Measurements from ENCODE around the gene DCAF4.
"Not testable (repeated sequence)": the region's sequence is repeated elsewhere in the genome, so short reads cannot be mapped to it uniquely, and the experiment has no call there.

The DCAF4 gene

DNA sequence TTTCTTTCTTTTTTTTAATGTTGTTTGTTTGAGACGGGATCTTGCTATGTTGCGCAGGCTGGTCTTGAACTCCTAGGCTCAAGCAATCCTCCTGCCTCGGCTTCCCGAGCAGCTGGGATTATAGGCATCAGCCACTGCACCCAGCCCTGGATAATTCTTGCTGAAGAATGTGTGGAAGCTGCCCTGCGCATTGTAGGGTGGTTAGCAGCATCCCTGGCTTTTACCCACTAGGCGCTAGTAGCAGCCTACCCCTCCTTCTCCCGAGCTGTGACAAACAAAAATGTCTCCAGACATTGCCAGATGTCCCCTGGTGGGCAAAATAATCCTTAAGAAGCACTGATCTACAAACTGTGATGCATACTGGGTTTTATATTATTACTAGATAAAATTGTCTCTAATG, 6.6 kb downstream of the DCAF4 start:
- no peak for DNase-seq (ENCODE audit: low read depth)

DNA sequence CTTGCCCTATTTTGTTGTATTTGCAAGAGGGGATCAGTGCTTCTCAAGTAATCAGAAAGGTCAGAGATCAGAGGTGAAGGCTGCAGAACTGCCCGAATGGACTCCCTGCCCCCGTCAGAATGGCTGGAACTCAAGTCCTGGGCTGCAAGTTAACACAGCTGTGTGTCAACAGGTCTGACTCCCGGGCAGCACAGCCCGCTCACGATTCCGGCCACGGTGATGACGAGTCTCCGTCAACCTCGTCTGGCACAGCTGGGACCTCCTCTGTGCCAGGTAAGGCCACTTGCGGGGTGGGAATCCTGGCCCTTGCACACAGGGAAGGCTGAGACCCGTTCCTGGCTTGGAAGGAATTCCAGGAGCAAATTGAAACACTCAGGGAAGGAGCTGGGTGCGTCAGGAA, 13.4 kb downstream of the DCAF4 start:
- DNase-seq (ENCODE audit: low read depth), result no peak

DNA sequence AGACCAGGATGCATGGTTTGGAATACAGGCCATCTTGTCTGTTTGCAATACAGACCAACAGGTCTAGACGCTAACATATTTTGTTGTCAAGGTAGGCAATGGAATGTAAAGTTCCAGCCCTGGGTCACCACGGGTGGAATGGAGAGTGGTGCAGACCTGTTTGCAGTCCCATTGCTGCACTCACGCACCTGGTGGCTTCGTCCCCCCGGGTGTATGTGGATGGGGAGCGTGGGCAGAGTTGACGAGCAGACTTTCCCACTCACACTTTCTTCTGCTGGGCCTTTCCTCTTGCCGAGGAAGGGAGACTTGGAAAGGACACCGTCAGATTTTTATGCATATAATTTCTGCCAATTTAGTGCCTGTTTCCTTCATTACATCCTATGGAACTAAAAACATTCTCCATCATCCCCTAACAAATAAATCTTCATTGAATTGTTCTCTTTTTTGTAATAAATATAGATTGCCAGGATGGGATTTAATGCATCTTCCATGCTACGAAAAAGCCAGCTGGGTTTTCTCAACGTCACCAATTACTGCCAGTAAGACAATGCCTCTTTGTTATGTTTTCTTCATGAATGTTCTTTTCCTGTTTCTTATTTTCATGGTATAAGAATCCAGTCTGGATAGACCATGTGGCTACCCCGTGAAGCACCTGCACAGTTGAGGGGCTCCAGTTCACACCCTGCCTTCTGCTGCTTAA, 15.2 kb downstream of the DCAF4 start:
- no peak for DNase-seq (ENCODE audit: low read depth)

DNA sequence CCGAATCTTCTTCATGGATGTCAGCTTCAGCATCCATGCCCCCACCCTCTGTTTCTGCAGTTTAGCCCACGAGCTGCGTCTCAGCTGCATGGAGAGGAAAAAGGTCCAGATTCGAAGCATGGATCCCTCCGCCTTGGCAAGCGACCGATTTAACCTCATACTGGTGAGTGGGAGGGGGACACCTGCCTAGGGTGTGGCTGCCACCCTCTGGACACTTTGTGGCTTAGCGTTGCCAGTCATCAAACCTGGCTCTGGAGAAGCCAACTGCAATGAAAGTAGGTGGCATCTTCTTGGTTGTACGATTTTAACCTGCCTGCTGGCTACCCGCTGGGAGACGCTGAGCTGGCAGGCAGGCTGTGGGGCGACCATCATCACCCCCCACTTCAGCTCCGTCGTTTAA, 16.7 kb downstream of the DCAF4 start:
- DNase-seq (ENCODE audit: low read depth), result no peak

DNA sequence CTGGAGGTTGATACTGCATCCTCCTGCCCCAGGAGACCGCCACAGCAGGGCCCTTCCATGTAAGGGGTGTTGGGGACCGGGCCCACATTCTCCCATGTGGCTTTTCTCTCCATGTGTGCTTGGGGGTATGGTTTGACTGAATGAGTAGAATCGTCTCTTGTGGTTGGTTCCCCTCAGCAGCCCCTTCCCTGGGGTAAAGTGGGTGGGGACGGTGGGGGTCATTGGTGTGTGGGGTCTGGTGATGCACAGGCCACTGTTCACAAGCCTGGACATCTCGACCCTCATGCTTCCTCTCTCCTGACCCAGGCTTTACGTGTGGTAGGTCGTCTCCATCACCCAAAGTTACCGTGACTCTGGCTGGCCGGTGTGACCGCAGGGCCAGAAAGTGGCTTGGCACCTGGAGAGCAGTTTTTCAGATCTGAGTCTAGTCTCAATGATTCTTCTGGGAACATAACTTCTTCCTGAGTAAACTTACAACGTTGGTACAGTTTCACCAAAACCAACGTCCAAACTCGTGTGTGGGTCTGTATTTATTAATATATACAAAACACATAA, 17.7 kb downstream of the DCAF4 start:
- no peak for DNase-seq (ENCODE audit: low read depth)

DNA sequence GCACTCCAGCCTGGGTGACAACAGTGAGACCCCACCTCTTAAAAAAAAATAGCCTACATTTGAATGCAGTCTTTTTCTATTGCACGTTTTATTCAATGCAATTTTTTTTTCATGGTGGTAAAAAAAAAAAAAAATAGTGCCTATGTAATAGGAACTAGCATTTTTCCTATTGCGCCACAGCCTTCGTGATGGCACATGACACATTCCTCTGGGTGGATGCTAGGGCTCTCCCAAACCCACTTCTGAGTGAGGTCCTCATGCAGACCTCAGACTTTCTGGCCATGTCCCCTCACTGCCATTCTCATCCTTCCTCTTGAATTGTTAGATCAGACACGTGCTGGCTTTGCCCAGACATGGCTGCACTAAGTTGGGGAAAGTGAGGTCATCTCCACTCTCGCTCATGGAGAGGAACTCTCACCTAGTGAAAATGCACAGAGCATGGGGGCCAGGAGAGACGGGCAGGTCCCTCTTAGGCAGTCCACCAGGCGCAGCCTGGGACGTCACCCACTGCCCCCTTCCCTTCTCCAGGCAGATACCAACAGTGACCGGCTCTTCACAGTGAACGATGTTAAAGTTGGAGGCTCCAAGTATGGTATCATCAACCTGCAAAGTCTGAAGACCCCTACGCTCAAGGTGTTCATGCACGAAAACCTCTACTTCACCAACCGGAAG, 19.2 kb downstream of the DCAF4 start:
- DNase-seq (ENCODE audit: low read depth), result no peak

DNA sequence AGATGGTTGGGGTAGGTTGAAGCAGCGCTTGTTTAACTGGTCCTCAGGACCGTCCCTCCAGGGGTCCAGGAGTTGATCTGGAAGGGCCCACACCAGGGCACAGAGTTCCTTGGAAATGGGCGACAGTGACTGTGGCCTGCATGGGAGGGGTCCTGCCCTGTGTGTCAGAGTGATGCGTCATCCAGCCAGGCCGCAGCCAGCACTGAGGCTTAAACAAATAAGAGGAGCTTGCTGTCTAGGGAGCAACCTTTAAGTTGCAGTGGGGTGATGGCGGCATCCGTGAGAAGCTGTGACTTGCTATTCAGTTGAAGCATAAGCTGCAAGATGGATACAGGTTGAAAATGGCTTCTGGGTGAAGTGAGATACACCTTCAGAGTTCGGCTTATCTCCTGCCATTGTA, 20.2 kb downstream of the DCAF4 start:
- no peak for DNase-seq (ENCODE audit: low read depth)

DNA sequence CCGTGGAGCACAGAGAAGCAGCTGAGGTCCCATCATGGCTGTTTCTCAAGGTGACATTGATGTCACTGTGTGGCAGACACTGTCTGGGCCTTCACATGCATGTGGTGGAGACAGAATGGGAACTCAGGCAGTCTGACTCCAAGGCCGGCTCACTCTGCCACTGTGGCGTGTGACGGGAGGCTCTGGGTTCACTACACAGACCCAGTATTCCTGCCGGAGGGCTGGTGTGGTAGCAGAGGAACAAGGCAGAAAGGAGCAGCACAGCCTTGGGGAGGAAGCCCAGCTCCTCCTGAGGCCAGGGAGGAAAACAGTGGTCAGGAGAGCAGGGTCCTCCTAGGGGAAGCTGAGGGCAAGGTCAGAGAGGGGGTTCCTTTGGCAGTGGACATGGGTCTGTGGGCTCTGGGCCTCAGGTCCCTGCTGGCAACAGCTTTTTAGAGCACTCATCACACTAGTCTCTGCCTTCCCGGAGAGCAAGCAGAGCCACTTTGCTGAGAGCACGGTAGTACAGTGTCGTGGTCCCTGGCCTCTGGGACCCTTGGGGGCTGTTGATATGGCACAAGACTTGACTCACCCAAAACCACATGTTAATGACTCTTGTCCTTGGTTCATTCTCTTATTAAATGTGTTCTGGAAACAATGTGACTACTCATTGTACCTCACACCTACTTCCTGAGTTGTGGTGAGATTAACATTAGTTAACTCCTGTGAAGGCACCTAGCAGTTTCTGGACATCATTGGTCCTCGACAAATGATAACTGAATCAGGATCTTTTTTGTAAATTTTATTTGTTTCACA, 21.3 kb downstream of the DCAF4 start:
- no peak for DNase-seq (ENCODE audit: low read depth)

DNA sequence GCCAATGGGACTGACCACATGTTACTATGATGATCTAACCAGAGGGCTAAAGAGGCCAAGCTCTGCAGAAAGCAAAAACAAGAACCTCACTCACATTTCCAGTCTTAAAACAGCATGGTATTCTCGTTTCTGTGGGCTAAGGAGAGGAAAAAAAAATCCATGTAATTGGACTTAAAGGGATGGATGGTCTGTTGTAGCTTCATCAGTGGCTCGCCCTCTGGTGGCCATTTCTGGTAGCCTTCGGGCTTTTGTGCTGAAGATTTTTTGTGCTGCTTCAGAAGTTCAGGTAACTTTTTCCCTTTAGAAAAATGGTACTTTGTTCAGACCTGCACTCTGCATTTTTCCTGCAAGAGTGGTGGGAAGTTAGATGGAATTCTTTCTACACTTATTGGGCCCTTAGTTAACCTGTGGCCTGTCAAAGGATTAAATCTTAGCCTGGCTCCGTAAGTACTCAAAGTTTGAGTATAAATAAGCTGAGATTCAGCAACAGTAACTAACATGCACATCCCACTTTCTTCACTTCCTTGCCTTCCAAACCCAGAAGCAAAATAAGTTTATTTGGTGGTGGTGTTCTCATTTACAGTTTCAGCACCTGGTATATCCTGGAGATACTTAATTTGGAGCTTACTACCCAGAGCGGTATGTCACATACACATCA, 22.3 kb downstream of the DCAF4 start:
- peak; percentile 38 for DNase-seq (ENCODE audit: low read depth)

DNA sequence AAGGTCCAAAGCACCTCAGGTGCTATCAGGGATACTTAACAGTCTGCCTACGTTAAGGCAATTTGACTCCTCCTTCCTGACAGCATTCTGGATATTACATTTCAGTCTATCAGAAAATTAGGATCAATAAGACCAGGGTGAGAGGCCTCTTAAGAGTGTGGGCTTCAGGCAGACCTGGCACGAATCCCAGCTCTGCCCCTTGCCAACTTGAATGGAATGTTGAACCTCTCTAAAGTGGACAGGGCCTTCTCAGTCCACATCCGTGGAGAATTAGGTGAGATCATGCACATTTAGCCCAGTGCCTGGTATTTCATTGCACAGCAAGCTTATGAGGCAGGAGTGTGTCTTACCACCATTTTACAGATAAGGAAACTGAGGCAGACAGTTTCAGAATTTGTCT, 25.9 kb downstream of the DCAF4 start:
- DNase-seq (ENCODE audit: low read depth), result no peak

DNA sequence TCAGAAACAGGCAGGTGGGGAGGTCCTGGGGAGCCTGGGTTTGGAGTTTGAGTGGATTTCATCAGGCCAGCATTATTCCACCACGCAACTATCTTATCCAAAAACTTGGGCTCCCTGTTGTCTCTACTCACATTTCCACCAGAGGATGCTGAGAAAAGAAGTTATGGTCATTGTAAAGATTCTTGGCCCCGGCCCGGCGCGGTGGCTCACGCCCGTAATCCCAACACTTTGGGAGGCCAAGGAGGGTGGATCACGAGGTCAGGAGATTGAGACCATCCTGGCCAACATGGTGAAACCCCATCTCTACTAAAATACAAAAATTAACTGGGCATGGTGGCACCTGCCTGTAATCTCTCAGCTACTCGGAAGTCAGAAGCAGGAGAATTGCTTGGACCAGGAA, 30.5 kb downstream of the DCAF4 start:
- not testable (repeated sequence) for DNase-seq (ENCODE audit: low read depth)

DNA sequence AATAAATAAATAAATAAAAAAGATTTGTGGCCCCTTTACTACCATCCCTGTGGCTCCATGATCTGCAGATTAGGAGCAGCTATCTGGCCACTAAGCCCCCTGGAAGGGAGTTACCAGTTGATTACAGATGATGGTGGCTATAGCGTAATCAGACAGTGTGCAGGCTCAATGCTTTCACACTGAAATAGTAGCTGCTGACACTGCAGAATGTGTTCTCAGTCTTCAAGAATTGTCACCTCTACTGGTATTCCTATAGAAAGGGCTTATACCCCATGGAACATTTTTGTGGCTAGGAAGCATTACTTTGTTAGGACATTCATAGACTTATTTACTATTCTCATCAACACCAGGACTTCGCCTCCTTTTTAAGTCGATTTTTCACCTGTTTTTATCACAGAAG, 30.9 kb downstream of the DCAF4 start:
- DNase-seq (ENCODE audit: low read depth), result no peak

DNA sequence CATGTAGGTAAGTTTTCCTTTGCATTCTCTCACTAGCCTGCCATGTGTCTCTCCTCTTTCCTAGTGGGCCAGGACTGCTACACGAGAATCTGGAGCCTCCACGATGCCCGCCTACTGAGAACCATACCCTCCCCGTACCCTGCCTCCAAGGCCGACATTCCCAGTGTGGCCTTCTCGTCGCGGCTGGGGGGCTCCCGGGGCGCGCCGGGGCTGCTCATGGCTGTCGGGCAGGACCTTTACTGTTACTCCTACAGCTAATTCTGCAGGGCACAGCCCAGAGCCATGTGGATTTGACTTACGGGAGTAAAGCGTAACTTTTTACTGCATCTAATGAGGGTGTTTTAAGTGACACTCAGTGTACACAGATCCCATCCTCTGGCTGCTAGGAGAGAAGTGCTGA, 32.3 kb downstream of the DCAF4 start:
- no peak for DNase-seq (ENCODE audit: low read depth)

DNA sequence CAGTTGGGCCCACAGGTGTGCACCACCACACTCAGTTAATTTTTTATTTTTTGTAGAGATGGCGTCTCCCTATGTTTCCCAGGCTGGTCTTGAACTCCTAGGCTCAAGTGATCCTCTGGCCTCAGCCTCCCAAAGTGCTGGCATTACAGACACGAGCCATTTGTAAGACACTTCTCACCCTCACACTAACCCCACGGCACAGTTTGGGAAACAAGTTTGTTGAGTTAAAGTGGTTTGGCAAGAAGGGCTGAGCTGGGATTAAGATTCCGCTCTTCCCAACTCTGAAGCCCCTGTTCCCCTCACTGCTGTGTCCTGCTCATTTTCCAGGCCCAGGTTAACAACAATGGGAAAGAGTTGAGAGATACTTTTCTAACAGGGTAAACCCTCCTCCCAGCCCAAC, 34.8 kb downstream of the DCAF4 start:
- not testable (repeated sequence) for DNase-seq (ENCODE audit: low read depth)

DNA sequence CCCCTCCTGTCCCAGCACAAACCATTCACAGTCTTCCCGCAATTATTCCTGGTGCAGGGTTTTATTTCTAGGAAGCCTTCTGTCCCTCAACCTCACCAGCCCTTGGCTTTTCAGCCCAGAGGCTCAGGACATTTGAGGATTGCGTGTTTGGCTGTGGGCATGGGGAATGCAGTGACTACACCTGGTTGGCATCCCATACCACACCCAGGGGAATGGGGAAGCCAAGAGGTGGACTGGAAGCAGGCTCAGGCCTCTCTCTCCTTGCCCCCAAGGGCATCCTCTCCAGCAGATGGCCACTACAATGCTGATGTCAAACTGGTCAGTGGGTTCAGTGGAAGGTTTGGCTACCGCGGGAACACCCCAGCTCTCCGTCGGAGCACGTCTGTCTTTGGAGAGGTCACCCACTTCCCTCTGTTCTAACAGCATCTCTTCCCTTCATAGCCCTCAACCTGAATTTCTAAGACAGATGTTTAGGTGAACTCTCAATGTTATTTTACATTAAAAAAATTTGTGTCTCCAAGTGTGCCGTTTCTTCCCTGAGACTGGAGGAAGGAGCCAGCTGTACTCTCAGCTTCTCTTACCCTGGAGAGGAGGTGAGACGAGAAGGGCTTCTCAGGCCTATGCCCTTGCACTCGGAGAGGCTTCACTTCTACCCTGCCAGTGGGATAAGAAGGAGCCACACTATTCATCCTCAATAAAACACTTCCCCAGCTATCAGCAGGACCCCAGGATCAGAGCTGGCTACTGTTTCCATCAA, 35.5 kb downstream of the DCAF4 start:
- no peak for DNase-seq (ENCODE audit: low read depth)

DNA sequence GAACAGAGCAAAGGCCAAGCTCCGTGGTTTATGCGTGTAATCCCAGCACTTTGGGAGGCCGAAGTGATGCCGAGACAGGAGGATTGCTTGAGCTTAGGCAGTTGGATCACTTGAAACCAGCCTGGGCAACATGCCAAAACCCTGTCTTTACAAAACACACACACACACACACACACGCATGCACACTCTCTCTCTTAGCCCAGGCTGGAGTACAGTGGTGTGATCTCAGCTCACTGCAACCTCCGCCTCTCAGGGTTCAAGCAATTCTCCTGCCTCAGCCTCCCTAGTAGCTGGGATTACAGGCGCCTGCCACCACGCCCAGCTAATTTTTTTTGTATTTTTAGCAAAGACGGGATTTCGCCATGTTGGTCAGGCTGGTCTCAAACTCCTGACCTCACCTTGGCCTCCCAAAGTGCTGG, 36.1 kb downstream of the DCAF4 start:
- DNase-seq (ENCODE audit: low read depth), result not testable (repeated sequence)

DNA sequence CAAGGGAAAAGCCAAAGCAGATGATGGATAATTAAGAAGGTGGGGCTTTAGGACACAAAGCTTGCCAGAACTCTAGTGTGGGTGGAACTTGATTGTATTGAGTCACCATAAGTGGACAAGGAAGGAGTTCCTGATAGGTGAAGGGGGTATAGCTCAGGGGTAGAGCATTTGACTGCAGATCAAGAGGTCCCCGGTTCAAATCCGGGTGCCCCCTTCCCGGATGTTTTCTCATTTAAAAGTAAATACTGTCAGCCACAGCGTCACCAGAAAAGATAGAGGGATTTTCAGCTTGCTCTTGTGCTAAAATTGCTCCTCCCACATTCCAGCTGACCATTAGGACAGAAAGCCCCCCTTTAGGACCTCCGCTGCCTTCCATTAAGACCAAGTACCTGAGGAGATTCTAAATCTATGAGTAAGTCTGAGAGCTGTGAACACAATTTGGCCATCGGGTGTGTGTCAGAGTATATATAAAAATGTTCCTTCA, 36.6 kb downstream of the DCAF4 start:
- no peak for DNase-seq (ENCODE audit: low read depth)

DNA sequence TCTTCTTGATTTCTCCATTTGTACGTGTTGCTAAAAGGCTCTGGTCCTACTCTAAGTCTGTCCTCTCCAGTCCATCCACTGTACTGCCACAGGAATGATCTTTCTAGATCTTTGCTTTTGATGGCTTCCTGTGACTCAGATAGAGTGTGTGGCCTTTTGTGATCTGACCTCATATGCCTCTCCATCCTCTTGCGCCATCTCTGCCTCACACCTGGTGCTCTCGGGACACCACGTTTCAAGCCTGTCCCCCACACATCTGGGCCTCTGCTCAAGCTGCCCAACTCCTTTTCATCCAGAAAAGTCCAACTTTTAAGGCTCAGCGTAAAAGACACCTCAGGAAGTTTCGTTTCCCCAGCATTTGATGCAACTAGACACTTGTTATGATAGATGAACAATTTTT, 39.0 kb downstream of the DCAF4 start:
- no peak for DNase-seq (ENCODE audit: low read depth)

DNA sequence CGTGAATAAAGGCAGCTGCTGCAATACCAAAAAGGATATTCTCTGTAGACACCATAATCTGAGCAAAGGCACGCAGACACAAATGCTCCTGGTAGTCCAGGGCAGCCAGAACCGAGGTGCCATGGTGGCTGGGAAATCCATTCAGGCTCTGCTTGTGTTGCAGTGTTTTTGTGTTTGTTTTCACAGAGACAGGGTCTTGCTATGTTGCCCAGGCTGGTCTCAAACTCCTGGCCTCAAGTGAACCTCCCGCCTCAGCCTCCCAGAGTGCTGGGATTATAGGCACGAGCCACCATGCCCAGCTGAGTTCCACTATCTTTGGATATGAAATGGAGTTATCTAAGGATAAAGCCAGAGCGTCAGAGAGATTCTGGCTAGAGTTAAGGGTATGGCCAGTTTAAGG, 39.8 kb downstream of the DCAF4 start:
- DNase-seq (ENCODE audit: low read depth), result no peak

DNA sequence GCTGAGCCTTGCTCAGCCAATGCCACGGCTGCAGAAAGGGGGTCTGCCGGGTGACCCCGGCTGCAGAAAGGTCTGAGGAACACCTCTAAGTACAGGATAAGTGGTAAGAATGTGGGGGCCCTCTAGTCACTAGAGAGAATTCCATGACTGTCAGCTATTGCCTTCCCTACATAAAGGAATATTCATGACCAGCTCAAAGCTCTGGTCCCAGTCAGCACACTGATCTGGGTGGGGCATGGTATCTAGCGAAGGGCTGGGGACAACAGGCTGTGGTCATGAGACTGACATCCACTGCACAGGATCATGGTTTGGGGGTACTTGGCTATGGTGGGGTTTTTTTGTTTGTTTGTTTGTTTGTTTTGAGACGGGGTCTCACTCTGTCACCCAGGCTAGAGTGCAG, 42.1 kb downstream of the DCAF4 start:
- no peak for DNase-seq (ENCODE audit: low read depth)

DNA sequence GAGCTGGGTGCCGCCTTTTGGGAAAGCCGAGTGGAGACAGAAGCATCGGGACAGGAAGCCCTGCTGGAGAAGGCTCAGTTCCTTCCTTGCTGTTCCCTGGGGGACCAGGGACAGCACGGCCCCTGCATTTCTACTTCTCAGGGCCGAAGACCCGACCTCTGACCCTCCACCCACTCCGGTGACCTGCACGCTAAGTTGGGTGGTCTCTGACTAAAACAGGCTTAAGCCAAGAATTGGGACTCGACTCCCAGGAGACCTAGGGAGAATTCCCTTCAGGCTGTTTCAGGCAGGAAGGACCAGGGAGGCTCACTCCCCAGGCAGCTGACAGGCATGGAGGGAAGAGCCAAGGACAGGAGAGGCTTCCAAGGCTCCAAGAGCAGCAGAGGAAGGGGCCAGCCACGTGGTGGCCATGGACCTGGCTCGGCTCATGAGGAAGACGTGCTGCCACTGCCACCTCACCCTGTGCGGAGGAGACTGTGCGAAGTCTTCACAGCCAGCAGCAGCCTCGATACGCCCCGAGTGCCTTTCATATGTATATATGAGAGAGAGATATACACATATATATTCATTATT, 43.9 kb downstream of the DCAF4 start:
- DNase-seq (ENCODE audit: low read depth), result no peak
